IMR-90 (cell line): ENCODE data around the gene PRKN. TPM values are rescaled to one million over a fixed set of nuclear protein-coding genes. Genes with fewer than 3 reads are reported as not detected.

Source experiments
- ATAC-seq: fragments of 200-7000 bp; cut with Tn5 transposase; 2 replicates; pipeline ENCODE4 v1.9.1; 2020; ENCODE audit warnings: low read depth, mild to moderate bottlenecking, moderate library complexity
- BruUV-seq: library from RNA; stranded (reverse); fragments of 400-500 nt; replicated peaks from 2 replicates; lab custom pipeline; 2021; lab: Mats Ljungman, UMichigan
- CTCF ChIA-PET: fragments of 300-600 bp; formaldehyde crosslinking; extraction: SDS; loops from one replicate; lab custom pipeline; 2021; ENCODE audit warnings: antibody characterized with exemption; lab: Yijun Ruan, JAX
- POLR2A ChIA-PET: fragments of 300-600 bp; sonication (Branson Sonifier 250); formaldehyde crosslinking; loops from one replicate; lab custom pipeline; 2022; ENCODE audit warnings: antibody characterized with exemption; ENCODE audit not compliant: unreplicated experiment; lab: Charles Lee
- DNase-seq: peaks from one replicate; pipeline ENCODE4 v3.0.0; 2013
- H2AFZ ChIP-seq: replicated peaks from 2 replicates; pipeline ENCODE3; 2013; ENCODE audit warnings: low read length, mild to moderate bottlenecking; ENCODE audit not compliant: poor library complexity
- H2AK5ac ChIP-seq: 2 replicates; pipeline ENCODE4 v1.6.1; 2013; ENCODE audit warnings: low read depth, low read length, inconsistent platforms
- H2AK9ac ChIP-seq: replicated peaks from 2 replicates; pipeline ENCODE3; 2013; ENCODE audit warnings: mild to moderate bottlenecking, low read depth, low read length, moderate library complexity; ENCODE audit not compliant: poor library complexity
- H2BK120ac ChIP-seq: 2 replicates; pipeline ENCODE4 v1.6.1; 2013; ENCODE audit warnings: low read depth, low read length, inconsistent platforms
- H2BK15ac ChIP-seq: 3 replicates; pipeline ENCODE4 v1.6.1; 2013; ENCODE audit warnings: low read depth, low read length, inconsistent platforms
- H2BK20ac ChIP-seq: 2 replicates; pipeline ENCODE4 v1.6.1; 2013; ENCODE audit warnings: low read depth, mild to moderate bottlenecking, inconsistent platforms, low read length, moderate library complexity
- H2BK5ac ChIP-seq: 2 replicates; pipeline ENCODE4 v1.6.1; 2013; ENCODE audit warnings: mild to moderate bottlenecking, low read depth, low read length, inconsistent platforms; ENCODE audit not compliant: poor library complexity, severe bottlenecking
- H3K14ac ChIP-seq: replicated peaks from 2 replicates; pipeline ENCODE4 v1.6.1; 2013; ENCODE audit warnings: low read depth, low read length, inconsistent platforms
- H3K18ac ChIP-seq: 2 replicates; pipeline ENCODE4 v1.6.1; 2013; ENCODE audit warnings: low read depth, low read length, control low read depth
- H3K23ac ChIP-seq: 2 replicates; pipeline ENCODE4 v1.6.1; 2013; ENCODE audit warnings: low read depth, low read length, inconsistent platforms
- H3K27ac ChIP-seq: 2 replicates; pipeline ENCODE4 v1.5.1; 2013; ENCODE audit warnings: mild to moderate bottlenecking, control low read depth, low read length; ENCODE audit not compliant: insufficient read depth
- H3K27me3 ChIP-seq: 2 replicates; pipeline ENCODE4 v1.6.1; 2013; ENCODE audit warnings: low read length; ENCODE audit not compliant: control insufficient read depth, insufficient read depth
- H3K36me3 ChIP-seq: 2 replicates; pipeline ENCODE4 v1.6.1; 2013; ENCODE audit warnings: low read length, mixed read lengths; ENCODE audit not compliant: control insufficient read depth, insufficient read depth
- H3K4ac ChIP-seq: 2 replicates; pipeline ENCODE4 v1.6.1; 2013; ENCODE audit warnings: low read depth, low read length, inconsistent platforms
- H3K4me1 ChIP-seq: 2 replicates; pipeline ENCODE4 v1.6.1; 2013; ENCODE audit warnings: low read length, mixed read lengths; ENCODE audit not compliant: control insufficient read depth, insufficient read depth
- H3K4me2 ChIP-seq: 2 replicates; pipeline ENCODE4 v1.6.1; 2013; ENCODE audit warnings: low read depth, mild to moderate bottlenecking, control low read depth, low read length, moderate library complexity
- H3K4me3 ChIP-seq: 2 replicates; pipeline ENCODE4 v1.5.1; 2013; ENCODE audit warnings: low read depth, mild to moderate bottlenecking, control low read depth, low read length, moderate library complexity; ENCODE audit not compliant: insufficient read depth
- H3K56ac ChIP-seq: 2 replicates; pipeline ENCODE4 v1.6.1; 2013; ENCODE audit warnings: low read length, inconsistent platforms; ENCODE audit not compliant: insufficient read depth; ENCODE audit errors: extremely low read depth
- H3K79me1 ChIP-seq, 2 experiments: 2 replicates each; pipeline ENCODE4 v1.6.1; 2013; ENCODE audit warnings: low read length in 2 of 2, inconsistent platforms in 1 of 2, low read depth in 1 of 2
- H3K9ac ChIP-seq: 2 replicates; pipeline ENCODE4 v1.6.1; 2013; ENCODE audit warnings: low read depth, low read length, control low read depth
- H3K9me1 ChIP-seq: 2 replicates; pipeline ENCODE4 v1.6.1; 2013; ENCODE audit warnings: low read length, inconsistent platforms; ENCODE audit not compliant: insufficient read depth
- H3K9me3 ChIP-seq: 2 replicates; pipeline ENCODE4 v1.6.1; 2013; ENCODE audit warnings: low read length; ENCODE audit not compliant: control insufficient read depth, insufficient read depth
- H4K20me1 ChIP-seq: 2 replicates; pipeline ENCODE4 v1.6.1; 2013; ENCODE audit warnings: low read length, inconsistent platforms; ENCODE audit not compliant: insufficient read depth
- H4K5ac ChIP-seq: 2 replicates; pipeline ENCODE4 v1.6.1; 2013; ENCODE audit warnings: mild to moderate bottlenecking, low read depth, low read length, control low read depth
- H4K8ac ChIP-seq, 2 experiments: 2 replicates each; pipeline ENCODE4 v1.6.1; 2013; ENCODE audit warnings: low read depth in 2 of 2, low read length in 2 of 2, control low read depth in 1 of 2, inconsistent platforms in 1 of 2
- H4K91ac ChIP-seq: 2 replicates; pipeline ENCODE4 v1.6.1; 2013; ENCODE audit warnings: low read depth, low read length, inconsistent platforms; ENCODE audit not compliant: insufficient read depth
- RAD21 ChIP-seq: IDR thresholded peaks from 2 replicates; pipeline ENCODE4 v1.6.1; 2012; ENCODE audit warnings: low read length, improper control_type of control experiment
- SMC3 ChIP-seq: fragments of 150-350 bp; IDR thresholded peaks from 2 replicates; pipeline ENCODE4 v1.6.1; 2016; ENCODE audit warnings: low read depth, mild to moderate bottlenecking, antibody characterized with exemption, low read length, moderate library complexity
- WGBS, 2 experiments: methylation state at CpG; one replicate each; pipeline versions ENCODE4 v1.1.5 to v1.1.7; 2013; ENCODE audit warnings: missing lambda C conversion rate in 2 of 2; ENCODE audit not compliant: insufficient read length in 1 of 2; ENCODE audit errors: extremely low coverage in 2 of 2; 5-methylcytosine and 5-hydroxymethylcytosine counted together
- dilution Hi-C: fragments of 300-500 bp; cut with HindIII; formaldehyde crosslinking; loops from one replicate; pipeline ENCODE4 v1.14.3; 2018; ENCODE audit warnings: low sequenced_read_pairs; ENCODE audit not compliant: unreplicated experiment
- in situ Hi-C: fragments of 300-500 bp; cut with MboI; formaldehyde crosslinking; loops from 3 replicates; pipeline ENCODE4 v1.14.3; 2019; ENCODE audit warnings: low sequenced_read_pairs, inconsistent platforms, mixed read lengths
- intact Hi-C: fragments of 100-400 bp; cut with micrococcal nuclease; formaldehyde crosslinking; loops from 2 replicates; pipeline ENCODE4 v1.10.0; 2022
- polyA plus RNA-seq, 3 experiments: library from polyadenylated mRNA; depleted of rRNA; stranded (reverse); fragments of >200 nt; gene quantifications; 2 replicates each; pipeline ENCODE4 v1.2.3, GENCODE V29; 2012; ENCODE audit warnings: low replicate concordance in 1 of 3
- total RNA-seq: library from RNA; depleted of rRNA; stranded (reverse); fragments of >200 nt; gene quantifications from 2 replicates; pipeline ENCODE4 v1.2.3, GENCODE V29; 2012

The PRKN gene
- total and polyA plus RNA-seq, 2 of the 4 experiments (the other 2 are of a cell fraction): 0.15 to 0.18 TPM

DNA sequence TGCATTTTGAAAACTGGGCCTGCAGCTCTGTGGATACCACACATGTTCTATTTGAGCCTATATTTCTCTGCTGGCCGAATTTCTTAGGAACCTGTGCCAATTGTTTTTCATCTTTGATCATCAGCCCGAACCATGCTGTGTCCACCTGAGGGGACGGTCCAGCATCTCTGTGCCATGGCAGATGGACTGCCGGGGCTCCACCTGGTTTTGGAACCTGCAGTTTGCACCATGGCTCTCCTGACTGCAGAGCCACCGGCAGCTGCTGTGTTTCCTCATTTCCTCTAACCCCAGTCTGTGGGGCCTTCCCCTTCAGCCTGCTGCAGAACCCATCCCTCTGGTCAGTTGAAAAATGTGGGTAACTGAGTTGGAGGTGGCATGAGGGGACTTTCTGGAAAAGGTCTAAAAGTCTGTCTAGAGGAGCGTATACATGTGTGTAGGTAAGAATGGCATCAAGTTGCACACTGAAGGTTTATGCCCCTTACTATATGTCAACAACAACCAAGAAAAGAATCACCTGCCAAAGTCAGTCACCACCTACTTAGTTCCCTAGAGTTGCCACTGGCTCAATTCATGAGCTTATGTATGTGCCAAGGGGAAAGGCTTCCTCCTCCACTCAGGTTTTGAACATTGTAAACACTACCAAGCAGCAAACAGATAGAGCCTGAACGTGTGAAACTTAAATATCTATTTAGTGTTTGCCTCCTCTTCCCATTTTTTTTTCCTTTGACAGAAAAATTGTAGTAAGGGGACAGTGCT lies 548.2 kb downstream of the PRKN start:
- no peak overlapping the region for H3K4me3 ChIP-seq
- H3K9me1 ChIP-seq: no peaks in the 10 kb centered on the region
- H4K8ac ChIP-seq: no peak overlapping the region
- no peak overlapping the region for H2BK120ac ChIP-seq
- no peak overlapping the region for H3K56ac ChIP-seq
- no peak overlapping the region for H3K27ac ChIP-seq
- BruUV-seq: no TSS peak
- no peak overlapping the region for H4K91ac ChIP-seq
- ChIA-PET CTCF (no interaction called here), POLR2A (no interaction called here)
- TF ChIP-seq SMC3: no peak
- TF ChIP-seq RAD21: no peak
- H2AK5ac ChIP-seq: no peak overlapping the region
- H2BK15ac ChIP-seq: no peak overlapping the region
- no peak overlapping the region for H2BK5ac ChIP-seq
- H3K4me1 ChIP-seq: no peaks in the 10 kb centered on the region
- no peaks in the 10 kb centered on the region for H3K36me3 ChIP-seq
- no peak overlapping the region for H3K14ac ChIP-seq
- no peaks in the 10 kb centered on the region for H3K27me3 ChIP-seq
- no peak overlapping the region for H2AK9ac ChIP-seq
- no peak overlapping the region for H3K4me2 ChIP-seq
- in situ Hi-C loops (no loop called here), dilution Hi-C loops (no loop called here), intact Hi-C loops (no loop called here)
- H3K9ac ChIP-seq: no peak overlapping the region
- H3K18ac ChIP-seq: no peak overlapping the region
- ATAC-seq (no peak), DNase-seq (no peak)
- H3K4ac ChIP-seq: no peak overlapping the region
- H3K79me1 ChIP-seq: no peaks in the 10 kb centered on the region
- H4K20me1 ChIP-seq: no peaks in the 10 kb centered on the region
- H3K23ac ChIP-seq: no peak overlapping the region
- no peak overlapping the region for H2AFZ ChIP-seq
- no peak overlapping the region for H2BK20ac ChIP-seq
- H4K5ac ChIP-seq: no peak overlapping the region
- WGBS, 2 experiments: 50% methylated on average over 4 of the region's 7 CpGs; no CpG with 5 or more reads in 1 of the 2 experiments
- H3K9me3 ChIP-seq: peaks cover 22% of the 10 kb centered on the region
